HepG2 (cell line): ENCODE measurements around the gene FYB1.

Source experiments
- CEBPB ChIP-seq: IDR thresholded peaks from 2 replicates; pipeline ENCODE4 v1.6.1; 2011; ENCODE audit warnings: low read depth, low read length, improper control_type of control experiment, borderline replicate concordance
- CREB1 ChIP-seq, 2 experiments: fragments of 450-650 bp in 1 of 2; IDR thresholded peaks; 2 replicates each; pipeline ENCODE4 v1.6.1; 2016 to 2017; ENCODE audit warnings: control low read depth in 1 of 2, mild to moderate bottlenecking in 1 of 2, missing compliant biosample characterization in 1 of 2, missing genetic modification characterization in 1 of 2
- EP300 ChIP-seq, 3 experiments: sonication (generic) in 1 of 3; formaldehyde crosslinking in 1 of 3; IDR thresholded peaks; 2 replicates each; pipeline versions ENCODE4 v1.5.1 to v1.6.1; 2011 to 2020; ENCODE audit warnings: low read depth in 2 of 3, low read length in 2 of 3, borderline replicate concordance in 1 of 3, improper control_type of control experiment in 1 of 3, mild to moderate bottlenecking in 1 of 3, missing genetic modification reagents in 1 of 3, moderate library complexity in 1 of 3
- MAFK ChIP-seq, 2 experiments: IDR thresholded peaks in 1 of 2; conservative IDR thresholded peaks in 1 of 2; 2 replicates each; pipeline ENCODE4 v1.6.1; 2011; ENCODE audit warnings: improper control_type of control experiment in 2 of 2, low read length in 2 of 2
- NFE2L2 ChIP-seq: fragments of 150-350 bp; IDR thresholded peaks from 2 replicates; pipeline ENCODE4 v1.6.1; 2014; ENCODE audit warnings: low read length
- NFIC ChIP-seq: IDR thresholded peaks from 2 replicates; pipeline ENCODE4 v1.6.1; 2012; ENCODE audit warnings: mild to moderate bottlenecking, low read length, inconsistent platforms
- POLR2A ChIP-seq, 2 experiments: IDR thresholded peaks; 2 replicates each; pipeline ENCODE4 v1.6.1; 2011; ENCODE audit warnings: low read depth in 2 of 2, low read length in 2 of 2, mild to moderate bottlenecking in 1 of 2, moderate library complexity in 1 of 2; ENCODE audit not compliant: insufficient read depth in 1 of 2
- RNF2 ChIP-seq: fragments of 450-650 bp; conservative IDR thresholded peaks from 2 replicates; pipeline ENCODE4 v1.6.1; 2016; ENCODE audit warnings: low read depth
- SP2 ChIP-seq: sonication (generic); formaldehyde crosslinking; IDR thresholded peaks from 2 replicates; pipeline ENCODE4 v1.5.1; 2020; ENCODE audit warnings: mild to moderate bottlenecking, missing genetic modification reagents
- YY1 ChIP-seq: IDR thresholded peaks from 2 replicates; pipeline ENCODE4 v1.6.1; 2011; ENCODE audit warnings: low read length, low read depth, moderate library complexity, mild to moderate bottlenecking; ENCODE audit not compliant: insufficient read depth, insufficient replicate concordance
- ZBTB42 ChIP-seq: sonication (generic); formaldehyde crosslinking; IDR thresholded peaks from 2 replicates; pipeline ENCODE4 v1.5.0; 2020; ENCODE audit warnings: mild to moderate bottlenecking, missing genetic modification reagents
- TF ChIP-seq, protein P1 (sequence below): sonication (generic); formaldehyde crosslinking; IDR thresholded peaks from 2 replicates; pipeline ENCODE4 v1.5.0; 2020; ENCODE audit warnings: mild to moderate bottlenecking, missing genetic modification reagents, moderate library complexity
- TF ChIP-seq, protein P2 (sequence below): sonication (generic); formaldehyde crosslinking; IDR thresholded peaks from 2 replicates; pipeline ENCODE4 v1.8.1; 2022; ENCODE audit warnings: low read depth, mild to moderate bottlenecking, missing genetic modification reagents

DNA sequence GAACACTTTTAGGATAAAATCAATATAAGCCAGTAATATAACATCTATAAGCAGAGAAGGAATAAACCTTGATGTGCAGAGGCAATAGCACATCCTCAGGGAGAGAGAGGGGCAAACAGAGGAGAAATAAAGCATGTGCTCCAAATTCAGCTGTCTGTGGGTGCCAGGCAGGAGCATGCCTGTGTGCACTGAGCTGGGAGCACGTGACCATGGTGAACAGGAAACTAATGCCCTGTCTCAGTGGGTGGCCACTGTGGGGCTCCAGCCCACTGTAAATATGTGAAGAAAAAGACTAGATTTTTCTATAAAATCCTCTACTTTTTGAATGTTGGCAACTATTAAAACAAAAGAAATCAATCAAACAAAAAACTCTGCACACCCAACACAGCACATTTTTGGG lies 55.3 kb downstream of the FYB1 start:
- TF ChIP-seq, protein P1, sequence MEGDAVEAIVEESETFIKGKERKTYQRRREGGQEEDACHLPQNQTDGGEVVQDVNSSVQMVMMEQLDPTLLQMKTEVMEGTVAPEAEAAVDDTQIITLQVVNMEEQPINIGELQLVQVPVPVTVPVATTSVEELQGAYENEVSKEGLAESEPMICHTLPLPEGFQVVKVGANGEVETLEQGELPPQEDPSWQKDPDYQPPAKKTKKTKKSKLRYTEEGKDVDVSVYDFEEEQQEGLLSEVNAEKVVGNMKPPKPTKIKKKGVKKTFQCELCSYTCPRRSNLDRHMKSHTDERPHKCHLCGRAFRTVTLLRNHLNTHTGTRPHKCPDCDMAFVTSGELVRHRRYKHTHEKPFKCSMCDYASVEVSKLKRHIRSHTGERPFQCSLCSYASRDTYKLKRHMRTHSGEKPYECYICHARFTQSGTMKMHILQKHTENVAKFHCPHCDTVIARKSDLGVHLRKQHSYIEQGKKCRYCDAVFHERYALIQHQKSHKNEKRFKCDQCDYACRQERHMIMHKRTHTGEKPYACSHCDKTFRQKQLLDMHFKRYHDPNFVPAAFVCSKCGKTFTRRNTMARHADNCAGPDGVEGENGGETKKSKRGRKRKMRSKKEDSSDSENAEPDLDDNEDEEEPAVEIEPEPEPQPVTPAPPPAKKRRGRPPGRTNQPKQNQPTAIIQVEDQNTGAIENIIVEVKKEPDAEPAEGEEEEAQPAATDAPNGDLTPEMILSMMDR: no peak
- TF ChIP-seq CEBPB (no peak), NFIC (no peak), ZBTB42 (CRISPR knock-in tag) (no peak), POLR2A (IDR thresholded peaks at IDR 0.05; ENCODE audit: insufficient read depth in 1 of 2, low read depth in 2 of 2, low read length in 2 of 2) (no peak), CREB1 (IDR thresholded peaks at IDR 0.05) (no peak), CREB1 (CRISPR knock-in tag; IDR thresholded peaks at IDR 0.05) (no peak), EP300 (IDR thresholded peaks at IDR 0.05; ENCODE audit: low read depth in 2 of 2, low read length in 2 of 2) (no peak), EP300 (CRISPR knock-in tag; IDR thresholded peaks at IDR 0.05; ENCODE audit: borderline replicate concordance) (no peak), SP2 (CRISPR knock-in tag) (no peak), YY1 (no peak), RNF2 (no peak), MAFK (conservative IDR thresholded peaks at IDR 0.05 in 1 of 2, IDR thresholded peaks at IDR 0.05 in 1 of 2; ENCODE audit: low read length in 2 of 2) (no peak), NFE2L2 (no peak)
- TF ChIP-seq, protein P2, sequence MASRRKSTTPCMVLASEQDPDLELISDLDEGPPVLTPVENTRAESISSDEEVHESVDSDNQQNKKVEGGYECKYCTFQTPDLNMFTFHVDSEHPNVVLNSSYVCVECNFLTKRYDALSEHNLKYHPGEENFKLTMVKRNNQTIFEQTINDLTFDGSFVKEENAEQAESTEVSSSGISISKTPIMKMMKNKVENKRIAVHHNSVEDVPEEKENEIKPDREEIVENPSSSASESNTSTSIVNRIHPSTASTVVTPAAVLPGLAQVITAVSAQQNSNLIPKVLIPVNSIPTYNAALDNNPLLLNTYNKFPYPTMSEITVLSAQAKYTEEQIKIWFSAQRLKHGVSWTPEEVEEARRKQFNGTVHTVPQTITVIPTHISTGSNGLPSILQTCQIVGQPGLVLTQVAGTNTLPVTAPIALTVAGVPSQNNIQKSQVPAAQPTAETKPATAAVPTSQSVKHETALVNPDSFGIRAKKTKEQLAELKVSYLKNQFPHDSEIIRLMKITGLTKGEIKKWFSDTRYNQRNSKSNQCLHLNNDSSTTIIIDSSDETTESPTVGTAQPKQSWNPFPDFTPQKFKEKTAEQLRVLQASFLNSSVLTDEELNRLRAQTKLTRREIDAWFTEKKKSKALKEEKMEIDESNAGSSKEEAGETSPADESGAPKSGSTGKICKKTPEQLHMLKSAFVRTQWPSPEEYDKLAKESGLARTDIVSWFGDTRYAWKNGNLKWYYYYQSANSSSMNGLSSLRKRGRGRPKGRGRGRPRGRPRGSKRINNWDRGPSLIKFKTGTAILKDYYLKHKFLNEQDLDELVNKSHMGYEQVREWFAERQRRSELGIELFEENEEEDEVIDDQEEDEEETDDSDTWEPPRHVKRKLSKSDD (CRISPR knock-in tag): no peak
